HG03521 (cell line): ENCODE measurements around the gene CARD11.
"Not testable (repeated sequence)": the region's sequence is repeated elsewhere in the genome, so short reads cannot be mapped to it uniquely, and the experiment has no call there.

Source experiments
- ATAC-seq: cut with Tn5 transposase; IDR thresholded peaks from one replicate; pipeline ENCODE4 v1.9.1; 2021; ENCODE audit warnings: mild to moderate bottlenecking, moderate library complexity; ENCODE audit not compliant: unreplicated experiment

CARD11 gene

GRCh38 chr7:3065724-3066143 lies 22.1 kb upstream of the CARD11 start:
- ATAC-seq, result no peak

GRCh38 chr7:3064067-3064466 lies 20.4 kb upstream of the CARD11 start:
- no peak for ATAC-seq

- peak; percentile 84 for ATAC-seq
Observed at GRCh38 chr7:3063016-3063753, 19.5 kb upstream of the CARD11 start.

GRCh38 chr7:3057066-3057420 lies 13.4 kb upstream of the CARD11 start:
- no peak for ATAC-seq

GRCh38 chr7:3056234-3057065 lies 12.8 kb upstream of the CARD11 start:
- no peak for ATAC-seq

- ATAC-seq, result no peak
Observed at GRCh38 chr7:3055626-3056025, 12.0 kb upstream of the CARD11 start.

GRCh38 chr7:3042861-3043489 lies 692 bp downstream of the CARD11 start:
- peak; percentile 70 for ATAC-seq

- no peak for ATAC-seq
Observed at GRCh38 chr7:3041986-3042675, 1.5 kb downstream of the CARD11 start.

- ATAC-seq, result no peak
Observed at GRCh38 chr7:3039787-3040186, 3.9 kb downstream of the CARD11 start.

GRCh38 chr7:3038011-3038410 lies 5.7 kb downstream of the CARD11 start:
- ATAC-seq, result not testable (repeated sequence)

- ATAC-seq, result no peak
Observed at GRCh38 chr7:3037259-3037658, 6.4 kb downstream of the CARD11 start.

- ATAC-seq, result no peak
Observed at GRCh38 chr7:3034591-3035150, 9.0 kb downstream of the CARD11 start.

GRCh38 chr7:3033581-3033980 lies 10.1 kb downstream of the CARD11 start:
- no peak for ATAC-seq

- no peak for ATAC-seq
Observed at GRCh38 chr7:3033136-3033535, 10.5 kb downstream of the CARD11 start.

GRCh38 chr7:3032256-3032655 lies 11.4 kb downstream of the CARD11 start:
- ATAC-seq, result no peak

GRCh38 chr7:3029138-3029537 lies 14.5 kb downstream of the CARD11 start:
- ATAC-seq, result no peak

- no peak for ATAC-seq
Observed at GRCh38 chr7:3028758-3029093, 14.9 kb downstream of the CARD11 start.

- no peak for ATAC-seq
Observed at GRCh38 chr7:3028071-3028757, 15.5 kb downstream of the CARD11 start.

- no peak for ATAC-seq
Observed at GRCh38 chr7:3027005-3027845, 16.4 kb downstream of the CARD11 start.

GRCh38 chr7:3025616-3026015 lies 18.1 kb downstream of the CARD11 start:
- ATAC-seq, result no peak
